Esophagus squamous epithelium (tissue), 5 donors: ENCODE data around the gene COX6B2. TPM values are rescaled to one million over a fixed set of nuclear protein-coding genes. Genes with fewer than 3 reads are reported as not detected.

ENCODE experiments used
- DNase-seq: peaks from one replicate; lab custom pipeline; 2025; lab: John Stamatoyannopoulos, UW
- H3K27ac ChIP-seq, 4 donors: fragments of 200-600 bp; sonication (generic); one replicate each; pipeline ENCODE4 v1.5.1; 2016 to 2019; ENCODE audit warnings: mild to moderate bottlenecking in 1 of 4
- H3K27me3 ChIP-seq, 4 donors: fragments of 200-600 bp; sonication (generic); 1 replicate in 3 of 4; 2 replicates in 1 of 4; pipeline versions ENCODE4 v1.5.1 to v1.6.0; 2017 to 2021; ENCODE audit warnings: antibody characterized with exemption in 1 of 4
- H3K36me3 ChIP-seq, 3 donors: fragments of 200-600 bp; sonication (generic); one replicate each; pipeline ENCODE4 v1.5.1; 2016 to 2019
- H3K4me1 ChIP-seq, 3 donors: fragments of 200-600 bp; sonication (generic); one replicate each; pipeline ENCODE4 v1.5.1; 2017 to 2019
- H3K4me3 ChIP-seq, 4 donors: fragments of 200-600 bp; sonication (generic); 1 replicate in 3 of 4; 2 replicates in 1 of 4; pipeline ENCODE4 v1.5.1; 2016 to 2019; ENCODE audit warnings: mild to moderate bottlenecking in 2 of 4, moderate library complexity in 1 of 4
- H3K9me3 ChIP-seq, 3 donors: fragments of 200-600 bp; sonication (generic); one replicate each; pipeline ENCODE4 v1.5.1; 2016 to 2019
- POLR2A ChIP-seq, 4 donors: fragments of 450-650 bp; IDR thresholded peaks; one replicate each; pipeline ENCODE4 v1.6.1; 2017; ENCODE audit warnings: antibody characterized with exemption in 4 of 4, mild to moderate bottlenecking in 4 of 4, moderate library complexity in 3 of 4
- WGBS, 2 donors: methylation state at CpG; one replicate each; pipeline ENCODE4 v1.1.5; 2018; 5-methylcytosine and 5-hydroxymethylcytosine counted together
- intact Hi-C: fragments of 100-400 bp; cut with DNase I; formaldehyde crosslinking; loops from one replicate; pipeline ENCODE4 v1.15.0; 2022
- total RNA-seq, 4 donors: library from RNA; depleted of rRNA; stranded (reverse); fragments of >200 nt; gene quantifications; one replicate each; pipeline ENCODE4 v1.1.0, GENCODE V29; 2016
- TF ChIP-seq, protein P1 (sequence below), 6 experiments: fragments of 450-650 bp in 4 of 6; fragments of 200-600 bp in 2 of 6; sonication (generic) in 2 of 6; IDR thresholded peaks; one replicate each; pipeline ENCODE4 v1.5.1; 2016 to 2019; ENCODE audit warnings: antibody characterized with exemption in 6 of 6, mild to moderate bottlenecking in 4 of 6, moderate library complexity in 4 of 6
- donor health status: DM: yes; HTN: yes; CAD: no.

COX6B2 gene
- total RNA-seq, 4 donors from 2014 or later = 0.66 to 1.4 (median 0.95) TPM; not detected in 1

DNA sequence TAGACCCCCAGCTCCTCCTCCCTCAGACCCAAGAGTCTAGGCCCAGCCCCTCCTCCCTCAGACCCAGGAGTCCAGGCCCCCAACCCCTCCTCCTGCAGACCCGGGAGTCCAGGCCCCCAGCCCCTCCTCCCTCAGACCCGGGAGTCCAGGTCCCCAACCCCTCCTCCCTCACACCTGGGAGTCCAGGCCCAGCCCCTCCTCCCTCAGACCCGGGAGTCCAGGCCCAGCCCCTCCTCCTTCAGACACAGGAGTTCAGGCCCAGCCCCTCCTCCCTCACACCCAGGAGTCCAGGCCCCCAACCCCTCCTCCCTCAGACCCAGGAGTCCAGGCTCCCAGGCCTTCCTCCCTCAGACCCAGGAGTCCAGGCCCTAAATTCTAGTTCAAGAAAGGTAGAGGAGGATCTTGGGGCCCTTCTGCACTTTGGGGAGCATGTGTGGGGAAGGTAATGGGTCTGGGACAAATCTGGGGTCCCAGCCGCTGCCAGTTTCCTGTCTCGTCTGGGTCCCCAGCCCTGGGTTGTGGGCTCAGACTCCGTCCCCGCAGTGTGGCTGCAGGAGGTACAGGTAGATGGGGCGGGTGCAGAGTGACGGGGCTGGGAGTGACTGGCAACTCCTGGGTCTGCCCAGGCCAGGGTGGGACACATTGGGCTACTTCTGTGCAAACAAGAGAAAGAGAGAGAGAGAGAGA is 18.9 kb upstream of the COX6B2 start:
- intact Hi-C loops = loop anchor here (10.0 kb wide), 1 partner anchor 69 kb away; no protein-coding TSS in a partner anchor
- TF ChIP-seq, protein P1, sequence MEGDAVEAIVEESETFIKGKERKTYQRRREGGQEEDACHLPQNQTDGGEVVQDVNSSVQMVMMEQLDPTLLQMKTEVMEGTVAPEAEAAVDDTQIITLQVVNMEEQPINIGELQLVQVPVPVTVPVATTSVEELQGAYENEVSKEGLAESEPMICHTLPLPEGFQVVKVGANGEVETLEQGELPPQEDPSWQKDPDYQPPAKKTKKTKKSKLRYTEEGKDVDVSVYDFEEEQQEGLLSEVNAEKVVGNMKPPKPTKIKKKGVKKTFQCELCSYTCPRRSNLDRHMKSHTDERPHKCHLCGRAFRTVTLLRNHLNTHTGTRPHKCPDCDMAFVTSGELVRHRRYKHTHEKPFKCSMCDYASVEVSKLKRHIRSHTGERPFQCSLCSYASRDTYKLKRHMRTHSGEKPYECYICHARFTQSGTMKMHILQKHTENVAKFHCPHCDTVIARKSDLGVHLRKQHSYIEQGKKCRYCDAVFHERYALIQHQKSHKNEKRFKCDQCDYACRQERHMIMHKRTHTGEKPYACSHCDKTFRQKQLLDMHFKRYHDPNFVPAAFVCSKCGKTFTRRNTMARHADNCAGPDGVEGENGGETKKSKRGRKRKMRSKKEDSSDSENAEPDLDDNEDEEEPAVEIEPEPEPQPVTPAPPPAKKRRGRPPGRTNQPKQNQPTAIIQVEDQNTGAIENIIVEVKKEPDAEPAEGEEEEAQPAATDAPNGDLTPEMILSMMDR (IDR thresholded peaks at IDR 0.05) = no peak
- no peak for TF ChIP-seq POLR2A (IDR thresholded peaks at IDR 0.05)
- H3K27me3 ChIP-seq = peaks cover 16 to 97% (median 36%) of the 10 kb centered on the region in 4 donors
- H3K4me1 ChIP-seq = peaks cover 17 to 53% (median 19%) of the 10 kb centered on the region in 3 donors
- no peak overlapping the region for H3K27ac ChIP-seq
- DNase-seq = no peak
- no peak overlapping the region for H3K4me3 ChIP-seq
- no peaks in the 10 kb centered on the region for H3K36me3 ChIP-seq
- 62 to 80% methylated on average over 1 to 6 of the region's 9 CpGs for WGBS, 2 donors
- no peaks in the 10 kb centered on the region for H3K9me3 ChIP-seq

DNA sequence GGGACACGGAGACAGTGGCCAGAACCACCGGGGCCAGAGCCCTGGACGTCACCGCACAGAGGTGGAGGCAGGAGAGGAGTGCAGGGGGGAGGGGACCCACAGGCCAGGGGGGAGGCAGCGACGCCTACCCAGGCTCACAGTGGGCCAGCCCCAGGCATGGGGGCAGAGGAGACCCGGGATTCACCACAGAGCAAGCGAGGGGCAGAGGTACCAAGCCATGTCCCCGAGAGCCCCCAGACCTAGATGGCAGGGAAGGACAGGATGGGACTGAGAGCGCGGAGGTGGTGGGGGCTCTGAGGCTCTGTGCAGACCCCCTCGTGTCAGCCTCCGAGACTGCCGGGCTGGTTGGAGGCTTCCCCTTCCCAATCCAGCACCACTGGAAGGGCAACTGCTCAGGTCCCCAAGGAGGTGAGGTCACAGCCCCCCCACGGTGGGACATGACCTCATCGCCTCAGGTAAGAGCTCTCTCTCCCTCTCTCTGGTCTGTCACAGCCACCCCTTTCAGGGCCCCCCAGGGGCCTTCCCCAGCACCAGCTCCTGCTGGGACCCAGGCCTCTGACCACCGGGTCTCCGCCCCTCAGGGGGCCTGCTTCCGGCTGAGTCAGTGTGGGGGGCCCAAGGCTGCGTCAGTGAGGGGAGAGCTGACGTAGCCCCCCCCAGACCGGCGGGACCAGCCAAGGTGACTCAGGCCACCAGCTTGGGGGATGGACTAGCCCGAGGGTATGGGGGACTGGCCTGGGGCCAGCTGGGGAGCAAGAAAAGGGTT is 18.0 kb upstream of the COX6B2 start:
- H3K27ac ChIP-seq = no peak overlapping the region
- peaks cover 17 to 100% (median 40%) of the 10 kb centered on the region in 4 donors for H3K27me3 ChIP-seq
- H3K36me3 ChIP-seq = no peaks in the 10 kb centered on the region
- H3K4me1 ChIP-seq = peaks cover 17 to 51% (median 20%) of the 10 kb centered on the region in 3 donors
- intact Hi-C loops = loop anchor here (10.0 kb wide), 1 partner anchor 68 kb away; no protein-coding TSS in a partner anchor
- TF ChIP-seq, protein P1 (IDR thresholded peaks at IDR 0.05) = no peak
- TF ChIP-seq POLR2A (IDR thresholded peaks at IDR 0.05) = no peak
- H3K4me3 ChIP-seq = no peak overlapping the region
- DNase-seq = no peak
- H3K9me3 ChIP-seq = no peaks in the 10 kb centered on the region
- WGBS, 2 donors = 31 to 46% methylated on average over 8 to 16 of the region's 24 CpGs

DNA sequence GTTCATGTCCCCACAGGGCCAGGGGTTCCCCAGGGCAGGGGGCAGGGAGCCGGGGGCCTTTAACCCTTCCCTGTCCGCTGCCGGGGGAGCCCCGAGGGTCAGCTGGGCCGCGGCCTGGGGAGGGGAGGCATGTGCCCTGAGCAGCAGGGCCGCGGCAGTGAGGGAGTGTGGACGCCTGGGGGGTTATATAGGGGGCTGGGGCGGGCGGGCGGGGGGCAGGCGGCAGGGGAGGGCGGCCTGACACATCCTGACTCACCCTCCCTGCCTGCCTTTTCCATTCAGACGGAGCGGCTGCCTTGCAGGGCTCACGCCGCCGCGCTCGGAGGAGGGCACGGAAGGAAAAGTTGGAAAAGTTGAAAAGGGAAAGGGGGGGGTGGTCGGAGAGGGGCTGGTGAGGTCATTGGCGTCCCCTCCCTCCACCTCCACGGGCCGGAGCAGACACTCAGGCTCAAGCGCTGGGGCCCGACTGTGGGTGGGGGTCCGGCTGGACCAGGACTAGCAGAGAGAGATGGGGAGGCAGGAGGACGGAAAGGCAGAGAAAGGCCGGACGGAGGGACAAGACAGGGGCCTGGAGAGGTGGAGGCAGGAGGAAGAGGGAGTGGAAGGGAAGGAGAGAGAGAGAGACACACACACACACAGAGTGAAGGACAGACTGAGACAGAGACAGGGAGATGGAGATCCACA is 15.9 kb upstream of the COX6B2 start, which contains the start of gene IL11:
Gene IL11, minus strand, starts transcription at position 159 of the 684 bp plus-strand sequence. Its CDS starts 153 bp downstream, at position 6.
- no peaks in the 10 kb centered on the region for H3K36me3 ChIP-seq
- no peak for DNase-seq
- TF ChIP-seq, protein P1 (IDR thresholded peaks at IDR 0.05) = no peak
- no peak for TF ChIP-seq POLR2A (IDR thresholded peaks at IDR 0.05)
- H3K4me1 ChIP-seq = peaks cover 17 to 38% (median 20%) of the 10 kb centered on the region in 3 donors
- peak within 1 kb of the TSS in 3 of 4 donors; percentile 12 to 58 (median 39) for H3K4me3 ChIP-seq
- intact Hi-C loops = loop anchor here (10.0 kb wide), 1 partner anchor 66 kb away; no protein-coding TSS in a partner anchor
- WGBS, 2 donors = 13 to 15% methylated on average over 10 to 15 of the region's 32 CpGs
- H3K27me3 ChIP-seq = peaks cover 17 to 98% (median 40%) of the 10 kb centered on the region in 4 donors
- no peaks in the 10 kb centered on the region for H3K9me3 ChIP-seq
- no peak within 1 kb of the TSS for H3K27ac ChIP-seq

DNA sequence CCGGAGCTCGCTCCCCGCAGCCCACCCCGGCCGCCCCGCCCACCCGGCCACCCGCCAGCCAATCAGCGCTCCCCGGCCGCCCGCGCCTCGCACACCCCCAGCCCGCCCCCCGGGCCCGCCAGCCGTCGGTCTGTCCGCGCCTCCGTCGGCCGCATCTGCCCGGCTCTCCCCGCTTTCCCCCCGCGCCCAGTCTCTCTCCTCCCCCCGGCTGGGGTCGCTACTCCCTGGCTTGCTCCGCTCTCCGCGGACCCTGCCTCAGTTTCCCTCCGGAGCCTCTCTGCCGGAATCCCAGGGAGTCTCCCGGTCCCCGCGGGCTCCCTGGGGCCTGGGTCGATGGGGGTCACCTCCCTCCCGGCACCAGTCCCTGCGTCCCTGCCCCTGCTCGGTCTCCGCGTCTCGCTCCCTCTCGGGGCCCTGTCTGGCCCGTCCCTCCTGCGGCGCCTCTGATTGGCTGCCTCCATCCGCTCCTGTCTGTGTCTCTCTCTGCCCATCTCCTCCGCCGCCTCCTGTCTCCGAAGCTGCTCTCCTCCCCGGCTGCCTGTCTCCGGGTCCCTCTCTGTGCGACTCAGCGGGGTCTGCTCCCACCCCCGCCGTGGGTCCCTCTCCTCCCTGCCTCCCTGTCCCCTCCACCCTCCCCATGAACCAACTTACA is 15.3 kb upstream of the COX6B2 start:
- 2 to 3% methylated on average over 20 to 23 of the region's 59 CpGs for WGBS, 2 donors
- DNase-seq = no peak

More for the DNA sequence above, 15.3 kb upstream of the COX6B2 start:
- H3K36me3 ChIP-seq = no peaks in the 10 kb centered on the region
- peaks cover 17 to 38% (median 20%) of the 10 kb centered on the region in 3 donors for H3K4me1 ChIP-seq
- intact Hi-C loops = loop anchor here (10.0 kb wide), 1 partner anchor 65 kb away; no protein-coding TSS in a partner anchor
- peaks cover 17 to 98% (median 40%) of the 10 kb centered on the region in 4 donors for H3K27me3 ChIP-seq
- H3K4me3 ChIP-seq = peak overlapping the region in 3 of 4 donors; percentile 12 to 58 (median 39)
- H3K9me3 ChIP-seq = no peaks in the 10 kb centered on the region
- TF ChIP-seq, protein P1 (IDR thresholded peaks at IDR 0.05) = no peak
- TF ChIP-seq POLR2A (IDR thresholded peaks at IDR 0.05) = no peak
- no peak overlapping the region for H3K27ac ChIP-seq
